HEK293T (cell line): ENCODE results near the gene TCF7L2.

ENCODE experiments used
- CTCF ChIA-PET: fragments of 350-600 bp; formaldehyde crosslinking; extraction: SDS; loops from one replicate; lab custom pipeline; 2021; ENCODE audit warnings: antibody characterized with exemption, inconsistent platforms; lab: Yijun Ruan, JAX
- POLR2A ChIA-PET: fragments of 350-600 bp; formaldehyde crosslinking; extraction: SDS; loops from one replicate; lab custom pipeline; 2020; ENCODE audit warnings: antibody characterized with exemption, inconsistent platforms; lab: Yijun Ruan, JAX
- DNase-seq: peaks from one replicate; pipeline ENCODE4 v3.0.0; 2012; ENCODE audit warnings: mixed read lengths; ENCODE audit errors: extremely low spot score
- ARNT ChIP-seq: fragments of 450-650 bp; IDR thresholded peaks from 2 replicates; pipeline ENCODE4 v1.6.1; 2017; ENCODE audit warnings: mild to moderate bottlenecking
- BHLHE40 ChIP-seq: fragments of 450-650 bp; IDR thresholded peaks from 2 replicates; pipeline ENCODE4 v1.6.1; 2016; ENCODE audit warnings: mild to moderate bottlenecking, moderate library complexity, borderline replicate concordance
- CTBP1 ChIP-seq: fragments of 450-650 bp; IDR thresholded peaks from 2 replicates; pipeline ENCODE4 v1.6.1; 2016; ENCODE audit warnings: borderline replicate concordance
- ELF4 ChIP-seq: fragments of 450-650 bp; IDR thresholded peaks from 2 replicates; pipeline ENCODE4 v1.6.1; 2017; ENCODE audit warnings: antibody characterized with exemption
- FOXA1 ChIP-seq: fragments of 450-650 bp; IDR thresholded peaks from 2 replicates; pipeline ENCODE4 v1.6.1; 2016; ENCODE audit warnings: mild to moderate bottlenecking
- FOXK2 ChIP-seq: fragments of 450-650 bp; IDR thresholded peaks from 2 replicates; pipeline ENCODE4 v1.6.1; 2016; ENCODE audit warnings: mild to moderate bottlenecking
- FOXM1 ChIP-seq: fragments of 450-650 bp; IDR thresholded peaks from 2 replicates; pipeline ENCODE4 v1.6.1; 2017; ENCODE audit warnings: mild to moderate bottlenecking, borderline replicate concordance
- HDGF ChIP-seq: fragments of 450-650 bp; IDR thresholded peaks from 2 replicates; pipeline ENCODE4 v1.6.1; 2017; ENCODE audit warnings: antibody characterized with exemption, borderline replicate concordance
- L3MBTL2 ChIP-seq: fragments of 450-650 bp; conservative IDR thresholded peaks from 2 replicates; pipeline ENCODE4 v1.6.1; 2016; ENCODE audit warnings: mild to moderate bottlenecking
- LEF1 ChIP-seq: fragments of 450-650 bp; IDR thresholded peaks from 2 replicates; pipeline ENCODE4 v1.6.1; 2017; ENCODE audit warnings: mild to moderate bottlenecking, borderline replicate concordance
- NFRKB ChIP-seq: fragments of 450-650 bp; IDR thresholded peaks from 2 replicates; pipeline ENCODE4 v1.6.1; 2016; ENCODE audit warnings: mild to moderate bottlenecking, moderate library complexity
- SP1 ChIP-seq: fragments of 450-650 bp; IDR thresholded peaks from 2 replicates; pipeline ENCODE4 v1.6.1; 2017
- SUZ12 ChIP-seq: fragments of 450-650 bp; IDR thresholded peaks from 2 replicates; pipeline ENCODE4 v1.6.1; 2016; ENCODE audit warnings: mild to moderate bottlenecking
- TARDBP ChIP-seq: fragments of 450-650 bp; IDR thresholded peaks from 2 replicates; pipeline ENCODE4 v1.6.1; 2016
- ZNF384 ChIP-seq: fragments of 450-650 bp; IDR thresholded peaks from 2 replicates; pipeline ENCODE4 v1.6.1; 2016
- TF ChIP-seq, protein P1 (sequence below): fragments of 450-650 bp; IDR thresholded peaks from 2 replicates; pipeline ENCODE4 v1.6.1; 2016

Gene TCF7L2

DNA sequence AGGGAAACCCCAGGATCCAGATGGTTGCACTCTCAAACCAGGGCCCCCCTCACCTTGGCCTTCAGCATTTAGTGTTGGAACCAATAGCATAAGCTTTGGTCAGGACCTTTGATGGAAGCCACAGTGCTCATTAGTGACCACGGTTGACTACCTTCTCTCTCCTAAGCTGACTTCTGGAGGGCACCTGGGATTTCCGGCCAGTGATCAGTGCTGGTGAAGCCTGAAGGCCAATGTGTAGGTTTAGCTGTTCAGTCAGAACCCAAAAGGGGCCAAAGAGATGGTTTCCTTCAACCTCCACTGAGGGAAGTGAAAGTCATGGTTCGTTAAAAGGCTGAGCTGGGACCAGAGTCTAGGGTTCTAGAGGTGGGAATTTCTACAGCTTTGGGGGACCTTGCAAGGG, 46.4 kb downstream of the TCF7L2 start:
- POLR2A ChIA-PET, result no interaction called here
- no peak for DNase-seq
- CTCF ChIA-PET, result no interaction called here
- TF ChIP-seq, protein P1, sequence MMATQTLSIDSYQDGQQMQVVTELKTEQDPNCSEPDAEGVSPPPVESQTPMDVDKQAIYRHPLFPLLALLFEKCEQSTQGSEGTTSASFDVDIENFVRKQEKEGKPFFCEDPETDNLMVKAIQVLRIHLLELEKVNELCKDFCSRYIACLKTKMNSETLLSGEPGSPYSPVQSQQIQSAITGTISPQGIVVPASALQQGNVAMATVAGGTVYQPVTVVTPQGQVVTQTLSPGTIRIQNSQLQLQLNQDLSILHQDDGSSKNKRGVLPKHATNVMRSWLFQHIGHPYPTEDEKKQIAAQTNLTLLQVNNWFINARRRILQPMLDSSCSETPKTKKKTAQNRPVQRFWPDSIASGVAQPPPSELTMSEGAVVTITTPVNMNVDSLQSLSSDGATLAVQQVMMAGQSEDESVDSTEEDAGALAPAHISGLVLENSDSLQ, result no peak
- TF ChIP-seq FOXM1, result no peak
- TF ChIP-seq FOXA1, result no peak
- no peak for TF ChIP-seq LEF1
- no peak for TF ChIP-seq L3MBTL2
- no peak for TF ChIP-seq ARNT
- TF ChIP-seq ZNF384, result no peak
- TF ChIP-seq CTBP1, result no peak
- no peak for TF ChIP-seq NFRKB
- TF ChIP-seq FOXK2, result no peak
- TF ChIP-seq TARDBP, result no peak
- TF ChIP-seq ELF4, result no peak
- no peak for TF ChIP-seq SP1
- TF ChIP-seq BHLHE40, result no peak
- TF ChIP-seq SUZ12, result no peak

DNA sequence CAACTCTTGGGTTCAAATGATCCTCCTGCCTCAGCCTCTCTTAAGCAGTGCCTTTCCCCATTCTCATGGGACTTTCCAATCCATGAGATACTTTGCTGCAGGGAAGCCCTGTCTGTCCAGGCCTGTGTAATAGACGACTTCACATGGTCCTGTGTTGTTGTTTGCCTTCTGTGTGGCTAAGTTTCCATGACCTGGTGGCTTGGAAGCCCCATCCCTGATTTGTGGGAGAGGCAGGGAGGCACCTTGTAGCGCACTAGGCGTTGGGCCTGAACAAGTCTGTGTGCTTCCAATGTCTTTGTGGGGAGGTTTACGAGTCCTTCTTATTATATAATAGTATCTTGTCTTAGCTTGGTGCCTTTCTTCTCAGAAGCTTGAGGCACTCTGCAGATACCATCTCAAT, 49.1 kb downstream of the TCF7L2 start:
- no peak for DNase-seq
- ChIA-PET CTCF (no interaction called here), POLR2A (no interaction called here)
- TF ChIP-seq NFRKB (no peak), CTBP1 (no peak), SUZ12 (no peak), L3MBTL2 (no peak), LEF1 (no peak), FOXM1 (no peak), FOXK2 (no peak), BHLHE40 (no peak), ELF4 (no peak), HDGF (no peak), FOXA1 (no peak), TARDBP (no peak), ZNF384 (no peak), SP1 (no peak), ARNT (no peak)
- TF ChIP-seq, protein P1, result no peak

DNA sequence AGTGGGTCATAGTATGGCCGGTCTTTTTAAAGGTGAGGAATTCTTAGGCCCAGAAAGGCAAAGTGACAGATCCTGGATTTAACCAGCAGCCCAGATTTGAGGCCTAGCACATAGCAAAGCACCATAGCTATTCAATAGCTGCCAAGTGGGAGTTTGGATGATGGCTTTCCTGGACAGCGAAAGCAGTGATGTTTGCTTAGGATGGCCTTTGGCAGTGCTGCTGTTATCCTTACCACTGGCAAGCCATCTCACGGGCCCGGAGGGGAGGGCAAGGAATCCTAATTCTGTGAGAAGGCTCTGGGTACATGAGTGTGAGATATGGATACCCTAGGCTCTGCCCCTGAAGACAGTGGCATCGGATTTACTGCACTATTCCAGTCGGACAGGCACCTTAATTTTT, 50.4 kb downstream of the TCF7L2 start:
- ChIA-PET CTCF (interaction anchor here (1.0 kb wide), 1 partner anchor 10 kb away, joined by 3 read pairs; no protein-coding TSS in a partner anchor), POLR2A (no interaction called here)
- no peak for DNase-seq
- no peak for TF ChIP-seq ELF4
- TF ChIP-seq TARDBP, result no peak
- no peak for TF ChIP-seq SUZ12
- no peak for TF ChIP-seq FOXA1
- TF ChIP-seq, protein P1, result no peak
- TF ChIP-seq HDGF, result no peak
- no peak for TF ChIP-seq SP1
- no peak for TF ChIP-seq CTBP1
- TF ChIP-seq FOXK2, result no peak
- TF ChIP-seq FOXM1, result no peak
- no peak for TF ChIP-seq ZNF384
- TF ChIP-seq L3MBTL2, result no peak
- no peak for TF ChIP-seq BHLHE40
- no peak for TF ChIP-seq NFRKB
- no peak for TF ChIP-seq ARNT

DNA sequence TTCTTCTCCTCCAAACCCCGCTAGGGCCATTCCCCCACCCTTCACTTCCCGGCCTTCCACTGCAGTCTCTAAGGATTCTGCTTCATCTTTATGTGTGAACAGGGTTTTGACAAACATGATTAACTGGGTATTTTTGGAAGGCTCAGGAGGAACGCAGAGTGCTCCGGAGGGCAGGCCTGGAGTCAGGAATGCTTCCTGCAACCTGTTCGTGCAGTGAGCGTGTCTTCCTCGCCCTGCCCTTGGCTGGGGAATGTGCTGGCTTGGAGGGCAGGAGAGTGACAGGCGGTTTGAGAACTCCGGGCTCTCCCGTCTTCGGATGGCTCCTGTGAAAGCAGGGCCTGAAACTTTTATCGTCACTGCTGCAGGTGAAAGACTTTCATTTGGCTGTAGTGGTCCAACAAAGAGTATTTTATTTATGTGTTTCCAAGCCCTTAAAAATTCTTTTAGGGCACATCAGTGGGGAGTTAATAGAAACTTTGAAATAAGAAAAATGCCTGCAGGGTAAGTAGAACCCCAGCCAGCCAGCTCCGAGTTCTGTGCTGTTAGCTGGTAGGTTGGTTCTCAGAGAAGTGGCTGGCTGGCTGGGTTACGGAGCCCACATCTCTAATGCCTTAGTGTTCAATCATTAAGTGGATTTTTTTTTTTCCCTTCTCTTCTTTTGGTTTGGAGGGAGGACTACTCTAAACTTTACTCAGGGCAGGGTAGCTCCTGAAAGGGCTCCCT, 51.0 kb downstream of the TCF7L2 start:
- TF ChIP-seq SP1 (no peak), HDGF (no peak), CTBP1 (no peak), FOXK2 (no peak), ELF4 (no peak), FOXA1 (no peak), ARNT (no peak), BHLHE40 (no peak)
- TF ChIP-seq, protein P1, result no peak
- ChIA-PET CTCF (interaction anchor here (0.6 to 1.0 kb wide), 2 partner anchors 7 to 11 kb away, joined by 3 read pairs; no protein-coding TSS in a partner anchor), POLR2A (no interaction called here)
- DNase-seq, result no peak

DNA sequence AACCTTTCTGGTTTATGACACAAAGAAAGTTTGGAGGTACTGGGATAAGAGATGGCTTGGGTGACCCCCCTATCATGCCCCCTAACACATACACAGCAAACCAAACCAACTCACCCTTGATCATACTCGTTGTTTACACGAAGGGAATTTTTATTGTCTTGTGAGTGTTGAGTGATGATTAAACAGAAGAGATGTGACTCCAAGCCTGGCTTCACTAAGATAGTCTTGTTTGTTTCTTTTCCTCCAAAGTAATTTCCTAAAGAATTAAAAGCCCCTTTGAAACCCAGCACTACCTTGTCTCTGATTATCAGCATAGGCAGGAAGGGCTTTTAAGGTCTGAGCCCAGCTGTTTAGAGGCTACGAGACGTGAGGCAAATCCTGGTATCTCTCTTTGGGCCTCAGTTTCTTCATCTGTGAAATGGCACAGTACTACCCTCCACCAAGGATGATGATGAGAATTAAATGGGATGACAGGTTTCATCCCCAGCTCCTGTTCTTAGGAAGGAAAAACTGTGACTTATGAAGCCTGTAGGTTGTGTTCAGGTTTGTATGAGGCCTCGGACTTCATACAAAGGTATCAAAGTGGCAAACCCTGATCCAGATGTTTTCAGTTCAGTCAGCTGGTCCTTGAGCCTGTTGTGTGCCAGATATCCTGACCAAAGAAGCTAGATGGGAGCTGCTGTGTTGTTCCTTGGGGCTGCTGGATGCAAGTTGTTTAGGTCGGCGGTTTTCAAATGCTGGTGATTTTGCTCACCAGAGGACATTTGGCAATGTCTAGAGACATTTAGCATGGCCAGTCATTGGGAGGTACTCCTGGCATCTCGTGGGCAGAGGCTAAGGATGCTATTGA, 51.8 kb downstream of the TCF7L2 start:
- ChIA-PET POLR2A (no interaction called here), CTCF (interaction anchor here (0.6 kb wide), 1 partner anchor 8 kb away, joined by 3 read pairs; no protein-coding TSS in a partner anchor)
- DNase-seq, result no peak
- no peak for TF ChIP-seq TARDBP
- TF ChIP-seq CTBP1, result no peak
- no peak for TF ChIP-seq L3MBTL2
- TF ChIP-seq LEF1, result no peak
- no peak for TF ChIP-seq FOXM1
- no peak for TF ChIP-seq SP1
